ENCODE measurements around the gene ARHGEF16.

The ARHGEF16 gene

GRCh38 chr1:3408751-3409266 is 45.7 kb upstream of the ARHGEF16 start (continued):
- TF ChIP-seq ZNF274 (IDR thresholded peaks at IDR 0.05; ENCODE audit: low read length): no peak
- TF ChIP-seq ZNF274 (tag by site-specific recombination; IDR thresholded peaks at IDR 0.05; ENCODE audit: borderline replicate concordance): no peak
- TF ChIP-seq ZNF785 (tag by site-specific recombination; IDR thresholded peaks at IDR 0.05): 0 out of 2 replicates have a peak, but pooled peaks have one; percentile 40
- TF ChIP-seq ZNF658 (tag by site-specific recombination; IDR thresholded peaks at IDR 0.05): 0 out of 2 replicates have a peak, but pooled peaks have one; percentile 56
- no peak for TF ChIP-seq ZNF174 (tag by site-specific recombination; IDR thresholded peaks at IDR 0.05)
- TF ChIP-seq ZBTB48 (tag by site-specific recombination; IDR thresholded peaks at IDR 0.05): peak; percentile 14; the same call in 1 of the 2 replicates
- TF ChIP-seq EGR2 (tag by site-specific recombination; IDR thresholded peaks at IDR 0.05; ENCODE audit: low read depth): peak; percentile 100
- TF ChIP-seq ZNF19 (tag by site-specific recombination; IDR thresholded peaks at IDR 0.05; ENCODE audit: low read depth): no peak
- no peak for TF ChIP-seq ZBTB20 (tag by site-specific recombination; IDR thresholded peaks at IDR 0.05)
- TF ChIP-seq ZFP37 (tag by site-specific recombination; IDR thresholded peaks at IDR 0.05): no peak

GRCh38 chr1:3409366-3410141 is 44.9 kb upstream of the ARHGEF16 start:
- no peak overlapping the region for H3K27ac ChIP-seq (ENCODE audit: extremely low read depth, low read depth, low read length)
- ChIA-PET POLR2A (no interaction called here), CTCF (interaction anchor here (0.6 to 1.0 kb wide), 3 partner anchors 35 to 175 kb away, joined by 3 to 4 read pairs (median 3); no protein-coding TSS in a partner anchor)
- peaks cover 0 to 33% of the 10 kb centered on the region in 2 experiments; a peak in 1 of 3 replicates for H3K36me3 ChIP-seq (ENCODE audit: control insufficient read depth in 2 of 2, insufficient read depth in 1 of 2, low read length in 2 of 2)
- H3K9me3 ChIP-seq (ENCODE audit: control insufficient read depth, insufficient read depth, low read depth, low read length): no peaks in the 10 kb centered on the region
- no peak overlapping the region for H3K4me3 ChIP-seq (ENCODE audit: low read depth, low read length)
- peaks cover 8% of the 10 kb centered on the region for H3K4me1 ChIP-seq (ENCODE audit: control insufficient read depth, insufficient read depth, low read length)
- TF ChIP-seq ZNF544 (tag by site-specific recombination; IDR thresholded peaks at IDR 0.05): no peak
- 0 out of 2 replicates have a peak, but pooled peaks have one; percentile 9 for TF ChIP-seq ZNF707 (tag by site-specific recombination; IDR thresholded peaks at IDR 0.05)
- peak; percentile 24; the same call in 1 of the 2 replicates for TF ChIP-seq ZNF785 (tag by site-specific recombination; IDR thresholded peaks at IDR 0.05)
- TF ChIP-seq ZNF292 (tag by site-specific recombination; IDR thresholded peaks at IDR 0.05; ENCODE audit: borderline replicate concordance, low read depth): no peak
- TF ChIP-seq ZBTB48 (tag by site-specific recombination; IDR thresholded peaks at IDR 0.05): no peak
- TF ChIP-seq ZSCAN30 (tag by site-specific recombination; IDR thresholded peaks at IDR 0.05): no peak
- TF ChIP-seq CTCF (tag by site-specific recombination; IDR thresholded peaks at IDR 0.05): no peak
- TF ChIP-seq ZNF843 (tag by site-specific recombination; IDR thresholded peaks at IDR 0.05): no peak
- no peak for TF ChIP-seq ZBTB17 (tag by site-specific recombination; IDR thresholded peaks at IDR 0.05)
- TF ChIP-seq REPIN1 (tag by site-specific recombination; IDR thresholded peaks at IDR 0.05; ENCODE audit: low read depth): 0 out of 2 replicates have a peak, but pooled peaks have one; percentile 42
- peak; percentile 98 for TF ChIP-seq ZFHX2 (tag by site-specific recombination; conservative IDR thresholded peaks at IDR 0.05)
- TF ChIP-seq ZNF266 (tag by site-specific recombination; IDR thresholded peaks at IDR 0.05; ENCODE audit: low read depth): no peak; the same call in 1 of the 2 replicates
- peak; percentile 88 for TF ChIP-seq KLF9 (tag by site-specific recombination; IDR thresholded peaks at IDR 0.05; ENCODE audit: low read depth)
- no peak for TF ChIP-seq HIC1 (tag by site-specific recombination; IDR thresholded peaks at IDR 0.05)
- TF ChIP-seq ZNF76 (tag by site-specific recombination; IDR thresholded peaks at IDR 0.05; ENCODE audit: borderline replicate concordance, low read depth): no peak
- peak; percentile 54; the same call in 1 of the 2 replicates for TF ChIP-seq ZNF791 (tag by site-specific recombination; IDR thresholded peaks at IDR 0.05)
- TF ChIP-seq ZNF146 (tag by site-specific recombination; IDR thresholded peaks at IDR 0.05): peak; percentile 8; the same call in 1 of the 2 replicates
- no peak for TF ChIP-seq ZNF155 (tag by site-specific recombination; IDR thresholded peaks at IDR 0.05)
- peak; percentile 93 for TF ChIP-seq ZSCAN4 (tag by site-specific recombination; IDR thresholded peaks at IDR 0.05)
- no peak for TF ChIP-seq ZNF174 (tag by site-specific recombination; IDR thresholded peaks at IDR 0.05)
- TF ChIP-seq ZNF2 (tag by site-specific recombination; IDR thresholded peaks at IDR 0.05): peak; percentile 80; the same call in 1 of the 2 replicates
- TF ChIP-seq WT1 (tag by site-specific recombination; IDR thresholded peaks at IDR 0.05): peak; percentile 34; the same call in 1 of the 2 replicates
